ENCODE data around the gene MAP3K20.
"Not testable (repeated sequence)": the region's sequence is repeated elsewhere in the genome, so short reads cannot be mapped to it uniquely, and the experiment has no call there.

MAP3K20 gene

GRCh38 chr2:173087793-173088496 lies 12.3 kb downstream of the MAP3K20 start:
- FAIRE-seq (no peak), DNase-seq (ENCODE audit: insufficient read length, low spot score) (no peak)
- TF ChIP-seq POLR2A (IDR thresholded peaks at IDR 0.05; ENCODE audit: low read depth, low read length) = no peak

GRCh38 chr2:173090276-173090877 lies 14.7 kb downstream of the MAP3K20 start:
- DNase-seq (ENCODE audit: insufficient read length, low spot score) = no peak
- TF ChIP-seq POLR2A (IDR thresholded peaks at IDR 0.05; ENCODE audit: low read depth, low read length) = no peak
- FAIRE-seq = peak; percentile 81

- FAIRE-seq = no peak
- DNase-seq (ENCODE audit: insufficient read length, low spot score) = no peak
- TF ChIP-seq POLR2A (IDR thresholded peaks at IDR 0.05; ENCODE audit: low read depth, low read length) = no peak
Observed at GRCh38 chr2:173090973-173091660, 15.5 kb downstream of the MAP3K20 start.

- no peak for TF ChIP-seq POLR2A (IDR thresholded peaks at IDR 0.05; ENCODE audit: low read depth, low read length)
- DNase-seq (ENCODE audit: insufficient read length, low spot score) (no peak), FAIRE-seq (no peak)
Observed at GRCh38 chr2:173091910-173092309, 16.3 kb downstream of the MAP3K20 start.

GRCh38 chr2:173092844-173093402 lies 17.3 kb downstream of the MAP3K20 start:
- DNase-seq (ENCODE audit: insufficient read length, low spot score) = no peak
- no peak for FAIRE-seq
- no peak for TF ChIP-seq POLR2A (IDR thresholded peaks at IDR 0.05; ENCODE audit: low read depth, low read length)

- FAIRE-seq; DNase-seq (ENCODE audit: insufficient read length, low spot score): not testable (repeated sequence)
Observed at GRCh38 chr2:173093617-173094016, 18.0 kb downstream of the MAP3K20 start.

GRCh38 chr2:173094731-173095130 lies 19.1 kb downstream of the MAP3K20 start:
- TF ChIP-seq POLR2A (IDR thresholded peaks at IDR 0.05; ENCODE audit: low read depth, low read length) = no peak
- DNase-seq (ENCODE audit: insufficient read length, low spot score) = no peak
- no peak for FAIRE-seq

GRCh38 chr2:173095356-173095755 lies 19.7 kb downstream of the MAP3K20 start:
- TF ChIP-seq POLR2A (IDR thresholded peaks at IDR 0.05; ENCODE audit: low read depth, low read length) = no peak
- DNase-seq (ENCODE audit: insufficient read length, low spot score) = no peak
- FAIRE-seq = no peak

- DNase-seq (ENCODE audit: insufficient read length, low spot score) = no peak
- FAIRE-seq = peak; percentile 23
- no peak for TF ChIP-seq POLR2A (IDR thresholded peaks at IDR 0.05; ENCODE audit: low read depth, low read length)
Observed at GRCh38 chr2:173099271-173099670, 23.6 kb downstream of the MAP3K20 start.

- DNase-seq (ENCODE audit: insufficient read length, low spot score) (no peak), FAIRE-seq (peak; percentile 82)
- no peak for TF ChIP-seq POLR2A (IDR thresholded peaks at IDR 0.05; ENCODE audit: low read depth, low read length)
Observed at GRCh38 chr2:173099804-173100203, 24.2 kb downstream of the MAP3K20 start.

GRCh38 chr2:173101687-173102086 lies 26.0 kb downstream of the MAP3K20 start:
- DNase-seq (ENCODE audit: insufficient read length, low spot score) (no peak), FAIRE-seq (peak; percentile 15)
- no peak for TF ChIP-seq POLR2A (IDR thresholded peaks at IDR 0.05; ENCODE audit: low read depth, low read length)

- FAIRE-seq (peak; percentile 33), DNase-seq (ENCODE audit: insufficient read length, low spot score) (no peak)
- TF ChIP-seq POLR2A (IDR thresholded peaks at IDR 0.05; ENCODE audit: low read depth, low read length) = no peak
Observed at GRCh38 chr2:173104156-173104555, 28.5 kb downstream of the MAP3K20 start.

- no peak for FAIRE-seq
- DNase-seq (ENCODE audit: insufficient read length, low spot score) = no peak
- TF ChIP-seq POLR2A (IDR thresholded peaks at IDR 0.05; ENCODE audit: low read depth, low read length) = no peak
Observed at GRCh38 chr2:173106959-173107628, 31.4 kb downstream of the MAP3K20 start.

- FAIRE-seq = no peak
- no peak for DNase-seq (ENCODE audit: insufficient read length, low spot score)
- no peak for TF ChIP-seq POLR2A (IDR thresholded peaks at IDR 0.05; ENCODE audit: low read depth, low read length)
Observed at GRCh38 chr2:173107629-173108022, 32.0 kb downstream of the MAP3K20 start.
